HEK293T (cell line): ENCODE measurements around the gene ANKRD35.

ENCODE experiments used
- ARNT ChIP-seq: fragments of 450-650 bp; IDR thresholded peaks from 2 replicates; pipeline ENCODE4 v1.6.1; 2017; ENCODE audit warnings: mild to moderate bottlenecking
- BHLHE40 ChIP-seq: fragments of 450-650 bp; IDR thresholded peaks from 2 replicates; pipeline ENCODE4 v1.6.1; 2016; ENCODE audit warnings: mild to moderate bottlenecking, moderate library complexity, borderline replicate concordance
- FOXK2 ChIP-seq: fragments of 450-650 bp; IDR thresholded peaks from 2 replicates; pipeline ENCODE4 v1.6.1; 2016; ENCODE audit warnings: mild to moderate bottlenecking
- FOXM1 ChIP-seq: fragments of 450-650 bp; IDR thresholded peaks from 2 replicates; pipeline ENCODE4 v1.6.1; 2017; ENCODE audit warnings: mild to moderate bottlenecking, borderline replicate concordance
- HDGF ChIP-seq: fragments of 450-650 bp; IDR thresholded peaks from 2 replicates; pipeline ENCODE4 v1.6.1; 2017; ENCODE audit warnings: antibody characterized with exemption, borderline replicate concordance
- L3MBTL2 ChIP-seq: fragments of 450-650 bp; conservative IDR thresholded peaks from 2 replicates; pipeline ENCODE4 v1.6.1; 2016; ENCODE audit warnings: mild to moderate bottlenecking
- LEF1 ChIP-seq: fragments of 450-650 bp; IDR thresholded peaks from 2 replicates; pipeline ENCODE4 v1.6.1; 2017; ENCODE audit warnings: mild to moderate bottlenecking, borderline replicate concordance
- NFRKB ChIP-seq: fragments of 450-650 bp; IDR thresholded peaks from 2 replicates; pipeline ENCODE4 v1.6.1; 2016; ENCODE audit warnings: mild to moderate bottlenecking, moderate library complexity
- SP1 ChIP-seq: fragments of 450-650 bp; IDR thresholded peaks from 2 replicates; pipeline ENCODE4 v1.6.1; 2017
- SUZ12 ChIP-seq: fragments of 450-650 bp; IDR thresholded peaks from 2 replicates; pipeline ENCODE4 v1.6.1; 2016; ENCODE audit warnings: mild to moderate bottlenecking
- TARDBP ChIP-seq: fragments of 450-650 bp; IDR thresholded peaks from 2 replicates; pipeline ENCODE4 v1.6.1; 2016
- ZNF384 ChIP-seq: fragments of 450-650 bp; IDR thresholded peaks from 2 replicates; pipeline ENCODE4 v1.6.1; 2016

DNA sequence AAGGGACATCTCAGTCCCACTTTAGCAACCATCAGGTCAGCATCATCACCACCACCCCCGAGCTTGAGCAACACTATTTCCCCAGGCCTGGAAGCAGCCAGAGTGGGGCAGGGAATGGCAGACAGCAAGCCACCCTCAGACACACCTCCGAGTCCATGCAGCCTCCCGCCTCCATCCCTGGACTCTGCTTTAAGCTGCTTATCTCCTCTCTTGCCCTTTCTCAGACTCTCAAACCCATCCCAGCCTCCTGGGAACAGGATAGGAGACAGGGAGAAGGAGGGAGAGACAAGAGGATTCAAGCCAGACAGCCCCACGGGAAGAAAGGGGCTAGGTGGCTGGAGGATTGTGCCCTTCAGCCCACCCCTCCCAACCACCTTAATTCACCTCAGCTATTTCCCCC is 28.5 kb downstream of the ANKRD35 start:
- TF ChIP-seq TARDBP = no peak
- no peak for TF ChIP-seq FOXK2
- TF ChIP-seq ARNT = no peak
- TF ChIP-seq ZNF384 = no peak
- TF ChIP-seq BHLHE40 = no peak
- TF ChIP-seq FOXM1 = no peak
- no peak for TF ChIP-seq SUZ12
- TF ChIP-seq L3MBTL2 = no peak
- no peak for TF ChIP-seq SP1
- TF ChIP-seq LEF1 = no peak
- TF ChIP-seq HDGF = no peak
- TF ChIP-seq NFRKB = no peak
